Ovary (tissue), 3 donors: ENCODE measurements around the gene COL18A1.

ENCODE experiments used
- CTCF ChIP-seq, 3 donors: fragments of 450-650 bp in 2 of 3; fragments of 200-600 bp in 1 of 3; IDR thresholded peaks; one replicate each; pipeline versions ENCODE4 v1.5.1 to v1.8.0; 2016 to 2022; ENCODE audit warnings: antibody characterized with exemption in 3 of 3, mild to moderate bottlenecking in 1 of 3
- POLR2A ChIP-seq: fragments of 450-650 bp; IDR thresholded peaks from one replicate; pipeline ENCODE4 v1.6.1; 2017; ENCODE audit warnings: antibody characterized with exemption, mild to moderate bottlenecking, moderate library complexity
- donor health status: DM: no; HTN: no; CAD: no.

GRCh38 chr21:45555251-45555556 lies 150.2 kb downstream of the COL18A1 start:
- TF ChIP-seq CTCF (IDR thresholded peaks at IDR 0.05) (no peak), POLR2A (no peak)
